Glutamatergic neuron (in vitro differentiated cells): ENCODE results near the gene FIGNL2. TPM values are rescaled to one million over a fixed set of nuclear protein-coding genes. Genes with fewer than 3 reads are reported as not detected.

Source experiments
- DNase-seq: peaks from one replicate; pipeline ENCODE4 v3.0.0; 2022
- H3K27ac Mint-ChIP-seq: one replicate; pipeline ENCODE4 v1.8.0; 2020; ENCODE audit warnings: mild to moderate bottlenecking, mixed read lengths, inconsistent platforms; ENCODE audit not compliant: unreplicated experiment
- H3K27me3 Mint-ChIP-seq: one replicate; pipeline ENCODE4 v1.8.0; 2020; ENCODE audit warnings: mild to moderate bottlenecking, moderate library complexity, mixed read lengths, inconsistent platforms; ENCODE audit not compliant: unreplicated experiment
- H3K36me3 Mint-ChIP-seq: one replicate; pipeline ENCODE4 v1.8.0; 2020; ENCODE audit warnings: mild to moderate bottlenecking, mixed read lengths, inconsistent platforms; ENCODE audit not compliant: unreplicated experiment
- H3K4me1 Mint-ChIP-seq: one replicate; pipeline ENCODE4 v1.8.0; 2020; ENCODE audit warnings: mild to moderate bottlenecking, low read depth, mixed read lengths, inconsistent platforms; ENCODE audit not compliant: unreplicated experiment
- H3K4me3 Mint-ChIP-seq: one replicate; pipeline ENCODE4 v1.8.0; 2020; ENCODE audit warnings: mild to moderate bottlenecking, mixed read lengths, inconsistent platforms; ENCODE audit not compliant: unreplicated experiment
- H3K9me3 Mint-ChIP-seq: one replicate; pipeline ENCODE4 v1.8.0; 2020; ENCODE audit warnings: mild to moderate bottlenecking, moderate library complexity, mixed read lengths, inconsistent platforms; ENCODE audit not compliant: unreplicated experiment
- total RNA-seq: library from RNA; stranded (reverse); fragmentation: NEBNext Ultra II Directional; extraction: Animal tissue kit (Norgen Biotek cat#: 25700); gene quantifications from one replicate; pipeline ENCODE4 v1.2.1, GENCODE V29; 2021; ENCODE audit not compliant: unreplicated experiment
- TF ChIP-seq, protein P1 (sequence below): fragments of 200-600 bp; sonication (generic); IDR thresholded peaks from one replicate; pipeline ENCODE4 v1.5.0; 2021; ENCODE audit not compliant: partially characterized antibody, unreplicated experiment

Gene FIGNL2
- total RNA-seq, 1 donor from 2014 or later: 107 TPM

DNA sequence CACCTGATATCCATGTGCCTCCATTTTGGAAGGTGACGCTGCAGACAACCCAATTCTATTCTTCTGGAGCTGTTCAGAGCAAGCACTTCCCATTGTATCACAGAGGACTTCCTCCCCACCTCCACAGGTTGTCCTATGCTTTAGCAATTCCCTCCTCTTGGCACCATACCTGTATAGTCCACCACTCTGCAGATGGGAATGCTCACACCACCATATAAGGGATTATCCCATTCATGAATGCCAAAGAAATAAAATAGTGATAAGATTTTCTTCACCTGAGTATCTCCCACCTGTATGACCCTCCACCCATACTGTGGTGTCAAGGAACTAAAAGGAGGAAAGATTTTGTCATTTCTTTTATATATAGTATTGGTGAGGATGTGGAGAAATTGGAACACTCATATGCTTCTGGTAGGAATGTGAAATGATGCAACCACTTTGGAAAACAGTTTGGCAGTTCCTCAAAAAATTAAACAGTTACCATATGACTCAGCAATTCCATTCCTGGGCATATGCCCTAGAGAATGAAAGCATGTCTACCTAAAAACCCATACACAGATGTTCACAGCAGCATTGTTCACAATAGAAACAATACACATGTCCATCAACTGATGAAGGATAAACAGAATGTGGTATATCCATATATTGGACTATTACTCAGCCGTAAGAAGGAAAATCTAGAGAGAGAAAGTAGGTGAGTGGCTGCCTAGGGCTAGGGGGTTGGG is 75.2 kb downstream of the FIGNL2 start:
- Mint-ChIP-seq H3K9me3 (peaks cover 2% of the 10 kb centered on the region), H3K4me1 (no peaks in the 10 kb centered on the region), H3K36me3 (peaks cover 7% of the 10 kb centered on the region), H3K27ac (no peak overlapping the region), H3K27me3 (no peaks in the 10 kb centered on the region), H3K4me3 (no peak overlapping the region)
- TF ChIP-seq, protein P1, sequence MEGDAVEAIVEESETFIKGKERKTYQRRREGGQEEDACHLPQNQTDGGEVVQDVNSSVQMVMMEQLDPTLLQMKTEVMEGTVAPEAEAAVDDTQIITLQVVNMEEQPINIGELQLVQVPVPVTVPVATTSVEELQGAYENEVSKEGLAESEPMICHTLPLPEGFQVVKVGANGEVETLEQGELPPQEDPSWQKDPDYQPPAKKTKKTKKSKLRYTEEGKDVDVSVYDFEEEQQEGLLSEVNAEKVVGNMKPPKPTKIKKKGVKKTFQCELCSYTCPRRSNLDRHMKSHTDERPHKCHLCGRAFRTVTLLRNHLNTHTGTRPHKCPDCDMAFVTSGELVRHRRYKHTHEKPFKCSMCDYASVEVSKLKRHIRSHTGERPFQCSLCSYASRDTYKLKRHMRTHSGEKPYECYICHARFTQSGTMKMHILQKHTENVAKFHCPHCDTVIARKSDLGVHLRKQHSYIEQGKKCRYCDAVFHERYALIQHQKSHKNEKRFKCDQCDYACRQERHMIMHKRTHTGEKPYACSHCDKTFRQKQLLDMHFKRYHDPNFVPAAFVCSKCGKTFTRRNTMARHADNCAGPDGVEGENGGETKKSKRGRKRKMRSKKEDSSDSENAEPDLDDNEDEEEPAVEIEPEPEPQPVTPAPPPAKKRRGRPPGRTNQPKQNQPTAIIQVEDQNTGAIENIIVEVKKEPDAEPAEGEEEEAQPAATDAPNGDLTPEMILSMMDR: no peak
- DNase-seq: no peak

DNA sequence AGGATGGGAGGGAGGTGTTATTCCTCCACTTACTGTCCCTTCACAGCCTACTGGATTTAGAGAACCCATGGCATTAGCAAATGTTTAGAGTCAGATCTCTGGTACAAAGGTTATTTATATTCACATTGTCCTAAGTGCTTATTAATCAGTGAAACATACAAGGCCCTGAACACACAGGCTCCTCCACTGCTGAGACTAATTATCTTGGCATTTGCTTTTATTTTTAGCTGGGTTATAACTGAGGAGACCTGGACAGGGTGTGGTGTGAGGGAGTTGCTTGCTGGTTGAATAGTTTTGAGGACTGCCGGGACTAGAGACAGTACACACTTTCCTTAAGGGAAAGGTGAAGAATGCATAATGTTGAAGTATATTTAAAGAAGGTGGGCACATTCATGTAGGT is 77.5 kb downstream of the FIGNL2 start:
- H3K4me3 Mint-ChIP-seq: no peak overlapping the region
- TF ChIP-seq, protein P1: no peak
- peaks cover 2% of the 10 kb centered on the region for H3K9me3 Mint-ChIP-seq
- no peak overlapping the region for H3K27ac Mint-ChIP-seq
- H3K36me3 Mint-ChIP-seq: peaks cover 7% of the 10 kb centered on the region
- no peaks in the 10 kb centered on the region for H3K4me1 Mint-ChIP-seq
- H3K27me3 Mint-ChIP-seq: no peaks in the 10 kb centered on the region
- no peak for DNase-seq

Other genes with a start within 250 kb of the FIGNL2 start
- not detected for gene ANKRD33, start 39.4 kb upstream of the FIGNL2 start, total RNA-seq
- 0.39 TPM for gene ACVRL1, start 58.8 kb upstream of the FIGNL2 start, total RNA-seq
- gene ACVR1B, start 103.0 kb upstream of the FIGNL2 start, total RNA-seq: 50.2 TPM
- 31.3 TPM for gene TAMALIN, start 158.2 kb upstream of the FIGNL2 start, total RNA-seq
- 8.5 TPM for gene NR4A1, start 202.7 kb upstream of the FIGNL2 start, total RNA-seq
- 26.2 TPM for gene ATG101, start 221.3 kb upstream of the FIGNL2 start, total RNA-seq
- gene SMIM41, start 231.0 kb upstream of the FIGNL2 start, total RNA-seq: 0.88 TPM